Caco-2 (cell line): ENCODE results near the gene AMBP. TPM values are rescaled to one million over a fixed set of nuclear protein-coding genes. Genes with fewer than 3 reads are reported as not detected.
A peak's percentile ranks its signal among the peaks of the same experiment; 100 is the strongest.
"Not testable (repeated sequence)": the region's sequence is repeated elsewhere in the genome, so short reads cannot be mapped to it uniquely, and the experiment has no call there.

ENCODE experiments used
- BruUV-seq: library from RNA; stranded (reverse); fragments of 400-500 nt; replicated peaks from 2 replicates; lab custom pipeline; 2021; lab: Mats Ljungman, UMichigan
- CTCF ChIA-PET: fragments of 300-600 bp; sonication (Branson Sonifier 250); formaldehyde crosslinking; loops from one replicate; lab custom pipeline; 2022; ENCODE audit warnings: antibody characterized with exemption; lab: Charles Lee
- POLR2A ChIA-PET: fragments of 300-600 bp; sonication (Branson Sonifier 250); formaldehyde crosslinking; loops from one replicate; lab custom pipeline; 2022; ENCODE audit warnings: antibody characterized with exemption; lab: Charles Lee
- DNase-seq, 2 experiments: peaks; one replicate each; pipeline versions ENCODE4 v3.0.0 to v3.0.0-alpha.2; 2020 to 2022
- H3K27me3 ChIP-seq: replicated peaks from 2 replicates; pipeline ENCODE4 v1.6.0; 2011; ENCODE audit warnings: low read length; ENCODE audit not compliant: control insufficient read depth, insufficient read depth
- H3K36me3 ChIP-seq: 2 replicates; pipeline ENCODE4 v1.5.1; 2011; ENCODE audit warnings: low read length; ENCODE audit not compliant: control insufficient read depth, insufficient read depth
- H3K4me1 ChIP-seq: fragments of 250-450 bp; sonication (Bioruptor Pico); 2 replicates; pipeline ENCODE4 v1.5.1; 2020; ENCODE audit warnings: mild to moderate bottlenecking
- H3K4me3 ChIP-seq: 2 replicates; pipeline ENCODE4 v1.5.1; 2011; ENCODE audit warnings: low read depth, mild to moderate bottlenecking, control low read depth, low read length
- H3K9me3 ChIP-seq: fragments of 250-450 bp; sonication (Bioruptor Pico); 2 replicates; pipeline ENCODE4 v1.5.1; 2020; ENCODE audit warnings: mild to moderate bottlenecking, moderate library complexity
- H3K27ac Mint-ChIP-seq: one replicate; pipeline ENCODE4 v1.8.0; 2022; ENCODE audit warnings: mixed read lengths; ENCODE audit not compliant: unreplicated experiment
- H3K27me3 Mint-ChIP-seq: one replicate; pipeline ENCODE4 v1.8.0; 2022; ENCODE audit warnings: mixed read lengths; ENCODE audit not compliant: insufficient read depth, unreplicated experiment
- H3K36me3 Mint-ChIP-seq: one replicate; pipeline ENCODE4 v1.8.0; 2022; ENCODE audit warnings: mild to moderate bottlenecking, mixed read lengths; ENCODE audit not compliant: insufficient read depth, unreplicated experiment
- H3K4me1 Mint-ChIP-seq: one replicate; pipeline ENCODE4 v1.8.0; 2022; ENCODE audit warnings: low read depth, mixed read lengths; ENCODE audit not compliant: unreplicated experiment
- H3K4me3 Mint-ChIP-seq: one replicate; pipeline ENCODE4 v1.8.0; 2022; ENCODE audit warnings: mild to moderate bottlenecking, moderate library complexity, mixed read lengths; ENCODE audit not compliant: unreplicated experiment
- H3K9me3 Mint-ChIP-seq: one replicate; pipeline ENCODE4 v1.8.0; 2022; ENCODE audit warnings: mixed read lengths; ENCODE audit not compliant: unreplicated experiment
- intact Hi-C: fragments of 100-400 bp; cut with micrococcal nuclease; formaldehyde crosslinking; loops from one replicate; pipeline ENCODE4 v1.10.0; 2022; ENCODE audit not compliant: unreplicated experiment
- total RNA-seq: library from RNA; stranded (reverse); gene quantifications from 2 replicates; pipeline ENCODE4 v1.2.3, GENCODE V29; 2022
- TF ChIP-seq, protein P1 (sequence below), 2 experiments: fragments of 200-600 bp in 1 of 2; IDR thresholded peaks; 1 replicate in 1 of 2; 2 replicates in 1 of 2; pipeline versions ENCODE4 v1.5.1 to v1.8.0; 2011 to 2022; ENCODE audit warnings: antibody characterized with exemption in 1 of 2, control low read depth in 1 of 2, inconsistent platforms in 1 of 2, low read depth in 1 of 2, low read length in 1 of 2, mild to moderate bottlenecking in 1 of 2, moderate library complexity in 1 of 2; ENCODE audit not compliant: insufficient read depth in 1 of 2, severe bottlenecking in 1 of 2, unreplicated experiment in 1 of 2

AMBP gene
- total RNA-seq, 1 experiment from 2014 or later, result 2.2 TPM

DNA sequence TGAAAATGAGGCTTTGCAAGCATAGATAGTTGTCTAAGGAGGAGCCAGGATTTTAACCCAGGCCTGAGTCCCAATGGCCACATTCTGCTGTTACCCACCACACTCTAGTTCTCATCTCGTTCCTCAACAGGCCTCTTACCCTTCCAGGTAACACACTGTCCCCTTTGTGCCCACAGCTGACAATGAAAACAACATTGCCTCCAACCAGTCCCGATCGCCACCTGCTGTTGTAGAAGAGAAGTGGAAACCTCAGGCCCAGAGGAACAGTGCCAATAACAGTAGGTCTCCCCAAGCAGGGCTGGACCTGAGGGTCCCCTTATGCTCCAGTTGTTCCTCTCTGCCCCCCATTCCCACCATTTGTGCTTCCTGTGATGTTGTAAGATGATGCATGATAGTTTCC, 30.4 kb downstream of the AMBP start:
- TF ChIP-seq, protein P1, sequence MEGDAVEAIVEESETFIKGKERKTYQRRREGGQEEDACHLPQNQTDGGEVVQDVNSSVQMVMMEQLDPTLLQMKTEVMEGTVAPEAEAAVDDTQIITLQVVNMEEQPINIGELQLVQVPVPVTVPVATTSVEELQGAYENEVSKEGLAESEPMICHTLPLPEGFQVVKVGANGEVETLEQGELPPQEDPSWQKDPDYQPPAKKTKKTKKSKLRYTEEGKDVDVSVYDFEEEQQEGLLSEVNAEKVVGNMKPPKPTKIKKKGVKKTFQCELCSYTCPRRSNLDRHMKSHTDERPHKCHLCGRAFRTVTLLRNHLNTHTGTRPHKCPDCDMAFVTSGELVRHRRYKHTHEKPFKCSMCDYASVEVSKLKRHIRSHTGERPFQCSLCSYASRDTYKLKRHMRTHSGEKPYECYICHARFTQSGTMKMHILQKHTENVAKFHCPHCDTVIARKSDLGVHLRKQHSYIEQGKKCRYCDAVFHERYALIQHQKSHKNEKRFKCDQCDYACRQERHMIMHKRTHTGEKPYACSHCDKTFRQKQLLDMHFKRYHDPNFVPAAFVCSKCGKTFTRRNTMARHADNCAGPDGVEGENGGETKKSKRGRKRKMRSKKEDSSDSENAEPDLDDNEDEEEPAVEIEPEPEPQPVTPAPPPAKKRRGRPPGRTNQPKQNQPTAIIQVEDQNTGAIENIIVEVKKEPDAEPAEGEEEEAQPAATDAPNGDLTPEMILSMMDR (IDR thresholded peaks at IDR 0.05; ENCODE audit: insufficient read depth in 1 of 2, low read depth in 1 of 2, low read length in 1 of 2, severe bottlenecking in 1 of 2, unreplicated experiment in 1 of 2), result peak; percentile 30 to 34
- ChIA-PET POLR2A (no interaction called here), CTCF (interaction anchor here (1.0 kb wide), 1 partner anchor 35 kb away, joined by 3 read pairs; no protein-coding TSS in a partner anchor)
- H3K9me3 Mint-ChIP-seq, result no peaks in the 10 kb centered on the region
- intact Hi-C loops, result loop anchor here (5.0 kb wide), 1 partner anchor 240 kb away; no protein-coding TSS in a partner anchor
- H3K4me3 ChIP-seq, result no peak overlapping the region
- no peak overlapping the region for H3K27ac Mint-ChIP-seq
- H3K27me3 ChIP-seq, result no peaks in the 10 kb centered on the region
- H3K4me1 Mint-ChIP-seq, result no peaks in the 10 kb centered on the region
- no peaks in the 10 kb centered on the region for H3K27me3 Mint-ChIP-seq
- no peaks in the 10 kb centered on the region for H3K9me3 ChIP-seq
- no peaks in the 10 kb centered on the region for H3K36me3 ChIP-seq
- no peaks in the 10 kb centered on the region for H3K4me1 ChIP-seq
- no peaks in the 10 kb centered on the region for H3K36me3 Mint-ChIP-seq
- no TSS peak for BruUV-seq
- no peak overlapping the region for H3K4me3 Mint-ChIP-seq
- no peak for DNase-seq

DNA sequence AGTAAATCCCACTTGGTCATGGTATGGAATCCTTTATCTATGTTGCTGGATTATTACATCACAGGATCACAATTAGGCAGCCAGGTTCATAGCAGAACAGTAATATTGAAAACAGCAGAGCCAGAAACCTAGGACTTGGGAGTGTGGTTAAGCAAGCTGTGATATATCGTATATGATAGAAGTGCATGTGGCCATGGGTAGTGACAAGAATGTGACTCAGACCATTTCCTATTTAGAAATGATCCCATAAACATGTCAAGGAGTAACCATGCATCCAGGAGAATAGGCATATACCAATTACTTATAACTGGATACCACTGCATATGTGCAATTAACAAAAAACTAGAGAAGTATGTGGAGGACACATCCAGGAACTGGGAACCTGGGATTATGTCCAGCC, 31.2 kb downstream of the AMBP start:
- Histone ChIP-seq H3K4me3 (no peak overlapping the region), H3K36me3 (no peaks in the 10 kb centered on the region), H3K27me3 (no peaks in the 10 kb centered on the region), H3K4me1 (no peaks in the 10 kb centered on the region), H3K9me3 (no peaks in the 10 kb centered on the region)
- POLR2A ChIA-PET, result no interaction called here
- H3K9me3 Mint-ChIP-seq, result no peaks in the 10 kb centered on the region
- no TSS peak for BruUV-seq
- intact Hi-C loops, result loop anchor here (5.0 kb wide), 1 partner anchor 240 kb away; no protein-coding TSS in a partner anchor
- no peaks in the 10 kb centered on the region for H3K36me3 Mint-ChIP-seq
- H3K27ac Mint-ChIP-seq, result no peak overlapping the region
- no peaks in the 10 kb centered on the region for H3K4me1 Mint-ChIP-seq
- no peak overlapping the region for H3K4me3 Mint-ChIP-seq
- TF ChIP-seq, protein P1 (IDR thresholded peaks at IDR 0.05; ENCODE audit: insufficient read depth in 1 of 2, low read depth in 1 of 2, low read length in 1 of 2, severe bottlenecking in 1 of 2, unreplicated experiment in 1 of 2), result no peak
- CTCF ChIA-PET, result interaction anchor here (1.0 kb wide), 1 partner anchor 35 kb away, joined by 3 read pairs; no protein-coding TSS in a partner anchor
- H3K27me3 Mint-ChIP-seq, result no peaks in the 10 kb centered on the region
- DNase-seq, result no peak

DNA sequence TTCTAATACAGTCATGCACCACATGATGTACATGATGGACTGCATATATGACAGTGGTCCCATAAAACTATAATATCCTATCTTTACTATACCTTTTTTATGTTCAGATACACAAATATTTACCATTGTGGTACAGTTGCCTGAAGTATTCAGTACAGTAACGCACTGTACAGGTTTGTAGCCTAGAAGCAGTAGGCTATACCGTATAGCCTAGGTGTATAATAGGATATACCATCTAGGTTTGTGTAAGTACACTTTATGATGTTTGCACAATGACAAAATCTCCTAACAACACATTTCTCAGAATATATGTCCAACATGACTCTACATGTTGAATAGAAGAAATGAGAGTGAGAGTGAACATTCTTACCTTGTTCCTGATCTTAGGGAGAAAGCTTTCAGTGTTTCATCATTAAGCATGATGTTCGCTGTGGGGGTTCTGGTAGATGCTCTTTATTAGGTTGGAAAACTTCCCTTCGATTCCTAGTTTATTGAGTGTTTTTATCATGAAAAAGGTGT, 31.8 kb downstream of the AMBP start:
- Histone ChIP-seq H3K4me3 (no peak overlapping the region), H3K36me3 (no peaks in the 10 kb centered on the region), H3K4me1 (no peaks in the 10 kb centered on the region), H3K27me3 (no peaks in the 10 kb centered on the region), H3K9me3 (no peaks in the 10 kb centered on the region)
- H3K4me3 Mint-ChIP-seq, result no peak overlapping the region
- no peaks in the 10 kb centered on the region for H3K27me3 Mint-ChIP-seq
- DNase-seq, result no peak
- H3K27ac Mint-ChIP-seq, result no peak overlapping the region
- POLR2A ChIA-PET, result no interaction called here
- no peaks in the 10 kb centered on the region for H3K9me3 Mint-ChIP-seq
- TF ChIP-seq, protein P1 (IDR thresholded peaks at IDR 0.05; ENCODE audit: insufficient read depth in 1 of 2, low read depth in 1 of 2, low read length in 1 of 2, severe bottlenecking in 1 of 2, unreplicated experiment in 1 of 2), result no peak
- intact Hi-C loops, result loop anchor here (5.0 kb wide), 1 partner anchor 239 kb away; no protein-coding TSS in a partner anchor
- H3K36me3 Mint-ChIP-seq, result no peaks in the 10 kb centered on the region
- no peaks in the 10 kb centered on the region for H3K4me1 Mint-ChIP-seq
- BruUV-seq, result no TSS peak
- CTCF ChIA-PET, result no interaction called here

DNA sequence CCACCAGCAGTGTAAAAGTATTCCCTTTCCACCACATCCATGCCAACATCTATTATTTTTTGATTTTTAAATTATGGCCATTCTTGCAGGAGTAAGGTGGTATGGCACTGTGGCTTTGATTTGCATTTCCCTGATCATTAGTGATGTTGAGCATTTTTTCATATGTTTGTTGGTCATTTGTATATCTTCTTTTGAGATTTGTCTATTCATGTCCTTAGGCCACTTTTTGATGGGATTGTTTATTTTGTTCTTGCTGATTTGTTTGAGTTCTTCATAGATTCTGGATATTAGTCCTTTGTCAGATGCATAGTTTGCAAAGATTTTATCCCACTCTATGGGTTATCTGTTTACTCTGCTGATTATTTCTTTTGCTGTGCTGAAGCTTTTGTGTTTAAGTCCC, 34.4 kb downstream of the AMBP start:
- H3K4me3 Mint-ChIP-seq, DNase-seq, H3K9me3 Mint-ChIP-seq, H3K27me3 ChIP-seq, CTCF ChIA-PET, H3K36me3 Mint-ChIP-seq, H3K27me3 Mint-ChIP-seq, H3K9me3 ChIP-seq, H3K4me1 Mint-ChIP-seq, POLR2A ChIA-PET, BruUV-seq, H3K27ac Mint-ChIP-seq, H3K4me3 ChIP-seq, intact Hi-C loops, H3K4me1 ChIP-seq, H3K36me3 ChIP-seq: not testable (repeated sequence)
